ENCODE data around the gene AGGF1. TPM values are rescaled to one million over a fixed set of nuclear protein-coding genes. Genes with fewer than 3 reads are reported as not detected.

AGGF1 gene, protein sequence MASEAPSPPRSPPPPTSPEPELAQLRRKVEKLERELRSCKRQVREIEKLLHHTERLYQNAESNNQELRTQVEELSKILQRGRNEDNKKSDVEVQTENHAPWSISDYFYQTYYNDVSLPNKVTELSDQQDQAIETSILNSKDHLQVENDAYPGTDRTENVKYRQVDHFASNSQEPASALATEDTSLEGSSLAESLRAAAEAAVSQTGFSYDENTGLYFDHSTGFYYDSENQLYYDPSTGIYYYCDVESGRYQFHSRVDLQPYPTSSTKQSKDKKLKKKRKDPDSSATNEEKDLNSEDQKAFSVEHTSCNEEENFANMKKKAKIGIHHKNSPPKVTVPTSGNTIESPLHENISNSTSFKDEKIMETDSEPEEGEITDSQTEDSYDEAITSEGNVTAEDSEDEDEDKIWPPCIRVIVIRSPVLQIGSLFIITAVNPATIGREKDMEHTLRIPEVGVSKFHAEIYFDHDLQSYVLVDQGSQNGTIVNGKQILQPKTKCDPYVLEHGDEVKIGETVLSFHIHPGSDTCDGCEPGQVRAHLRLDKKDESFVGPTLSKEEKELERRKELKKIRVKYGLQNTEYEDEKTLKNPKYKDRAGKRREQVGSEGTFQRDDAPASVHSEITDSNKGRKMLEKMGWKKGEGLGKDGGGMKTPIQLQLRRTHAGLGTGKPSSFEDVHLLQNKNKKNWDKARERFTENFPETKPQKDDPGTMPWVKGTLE
- 15.7 TPM for total RNA-seq (ENCODE audit: unreplicated experiment)
- long read RNA-seq, partial matches to known transcripts: 13 of 16 reads
- long read RNA-seq, other reads (novel, unspliced or antisense): 2 of 16 reads

DNA sequence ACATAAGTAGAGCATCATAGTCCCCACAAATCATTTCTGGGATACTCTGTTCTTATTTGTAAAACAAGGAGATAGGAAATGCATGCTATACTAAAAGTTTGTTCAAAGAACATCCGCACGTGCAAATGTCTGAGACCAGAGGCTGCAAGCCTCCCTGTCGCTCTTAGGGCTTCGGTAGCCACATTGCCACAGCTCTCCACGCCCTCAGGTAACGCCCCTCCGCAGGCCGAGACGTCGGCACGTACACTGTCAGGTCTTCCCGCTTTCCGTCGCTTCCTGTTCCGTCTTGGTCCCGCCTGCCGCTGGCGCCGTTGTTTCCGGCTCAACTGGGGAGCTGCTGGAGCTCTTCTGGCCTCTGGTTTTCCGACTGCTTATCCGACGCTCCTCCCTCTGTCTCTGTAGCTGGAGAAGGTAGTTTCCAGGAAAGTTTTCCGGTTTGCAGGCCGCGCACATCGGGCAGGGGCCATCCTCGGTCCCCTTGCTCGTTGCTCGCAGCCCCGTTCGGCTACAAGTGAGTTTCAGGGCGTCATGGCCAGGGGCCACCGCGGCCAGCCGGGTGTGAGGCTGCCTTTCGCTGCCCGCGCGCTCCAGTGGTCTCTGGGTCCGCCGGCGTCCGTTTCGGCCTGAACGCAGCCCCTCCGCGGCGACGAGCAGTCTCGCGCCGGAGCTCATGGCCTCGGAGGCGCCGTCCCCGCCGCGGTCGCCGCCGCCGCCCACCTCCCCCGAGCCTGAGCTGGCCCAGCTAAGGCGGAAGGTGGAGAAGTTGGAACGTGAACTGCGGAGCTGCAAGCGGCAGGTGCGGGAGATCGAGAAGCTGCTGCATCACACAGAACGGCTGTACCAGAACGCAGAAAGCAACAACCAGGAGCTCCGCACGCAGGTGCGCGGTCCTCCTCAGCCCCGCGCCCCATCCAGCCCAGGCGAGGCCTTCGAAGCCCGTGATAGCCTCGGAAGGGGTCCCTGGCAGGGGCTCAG is at the start of gene AGGF1:
Gene AGGF1 (plus strand): TSS at position 308 of the 975 bp plus-strand sequence. CDS start 363 bp downstream, at position 671.
- DNase-seq: peak; percentile 89
- Mint-ChIP-seq H3K27ac (ENCODE audit: unreplicated experiment) (peak within 1 kb of the TSS; percentile 77), H3K27me3 (ENCODE audit: unreplicated experiment) (peaks cover 5% of the 10 kb centered on the region), H3K36me3 (ENCODE audit: unreplicated experiment) (peaks cover 18% of the 10 kb centered on the region), H3K4me3 (ENCODE audit: unreplicated experiment) (peak within 1 kb of the TSS; percentile 93), H3K9me3 (ENCODE audit: unreplicated experiment) (peaks cover 19% of the 10 kb centered on the region), H3K4me1 (ENCODE audit: low read depth, unreplicated experiment) (peaks cover 3% of the 10 kb centered on the region)
- TF ChIP-seq, protein P1, sequence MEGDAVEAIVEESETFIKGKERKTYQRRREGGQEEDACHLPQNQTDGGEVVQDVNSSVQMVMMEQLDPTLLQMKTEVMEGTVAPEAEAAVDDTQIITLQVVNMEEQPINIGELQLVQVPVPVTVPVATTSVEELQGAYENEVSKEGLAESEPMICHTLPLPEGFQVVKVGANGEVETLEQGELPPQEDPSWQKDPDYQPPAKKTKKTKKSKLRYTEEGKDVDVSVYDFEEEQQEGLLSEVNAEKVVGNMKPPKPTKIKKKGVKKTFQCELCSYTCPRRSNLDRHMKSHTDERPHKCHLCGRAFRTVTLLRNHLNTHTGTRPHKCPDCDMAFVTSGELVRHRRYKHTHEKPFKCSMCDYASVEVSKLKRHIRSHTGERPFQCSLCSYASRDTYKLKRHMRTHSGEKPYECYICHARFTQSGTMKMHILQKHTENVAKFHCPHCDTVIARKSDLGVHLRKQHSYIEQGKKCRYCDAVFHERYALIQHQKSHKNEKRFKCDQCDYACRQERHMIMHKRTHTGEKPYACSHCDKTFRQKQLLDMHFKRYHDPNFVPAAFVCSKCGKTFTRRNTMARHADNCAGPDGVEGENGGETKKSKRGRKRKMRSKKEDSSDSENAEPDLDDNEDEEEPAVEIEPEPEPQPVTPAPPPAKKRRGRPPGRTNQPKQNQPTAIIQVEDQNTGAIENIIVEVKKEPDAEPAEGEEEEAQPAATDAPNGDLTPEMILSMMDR (IDR thresholded peaks at IDR 0.05; ENCODE audit: partially characterized antibody, unreplicated experiment): no peak

DNA sequence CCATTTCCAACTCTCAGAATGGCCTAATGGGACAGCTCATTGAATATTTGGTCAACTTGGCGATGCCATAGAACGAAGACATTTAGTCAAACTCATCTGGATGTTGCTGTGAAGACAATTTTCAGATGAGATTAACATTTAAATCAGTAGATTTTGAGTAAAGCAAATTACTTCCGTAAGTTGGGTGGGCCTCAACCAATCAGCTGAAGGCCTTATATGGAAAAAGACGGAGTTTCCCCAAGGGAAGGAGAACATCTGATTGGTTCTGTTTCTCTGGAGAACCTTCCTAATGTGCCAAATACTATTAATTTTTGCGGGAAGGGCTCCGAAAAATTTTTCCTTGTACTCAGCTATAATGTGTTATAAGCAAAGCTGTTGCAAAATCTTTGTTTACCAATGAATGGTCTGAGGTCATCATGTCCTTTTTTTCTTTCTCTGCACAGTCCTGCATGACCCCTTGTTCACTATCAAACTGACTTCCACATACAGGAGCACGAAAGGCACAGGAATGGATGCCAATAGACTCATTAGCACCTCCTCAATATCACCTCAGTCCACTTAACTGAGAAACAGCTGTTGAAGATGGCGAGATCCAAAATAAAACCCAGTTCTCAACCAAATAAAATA is 49.6 kb upstream of the AGGF1 start:
- no peak overlapping the region for H3K4me3 Mint-ChIP-seq (ENCODE audit: unreplicated experiment)

DNA sequence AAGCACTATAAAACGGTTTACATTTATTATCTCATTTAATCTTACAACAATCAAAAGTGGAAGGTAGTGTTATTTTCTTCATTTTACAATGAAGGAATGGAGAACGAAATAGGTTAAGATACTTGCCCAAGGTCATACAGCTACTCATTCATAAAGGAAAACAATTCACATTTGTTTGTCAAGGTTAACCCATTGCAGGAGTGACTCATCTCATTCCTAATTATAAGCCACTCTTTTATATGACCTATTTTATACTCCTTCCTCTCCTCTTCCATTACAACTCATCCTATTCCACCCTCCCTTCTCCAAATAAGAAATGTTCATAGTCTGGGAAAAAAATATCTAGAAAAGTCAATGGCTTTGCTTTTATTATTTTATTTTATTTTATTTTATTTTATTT is 47.8 kb upstream of the AGGF1 start:
- no peaks in the 10 kb centered on the region for H3K27me3 Mint-ChIP-seq (ENCODE audit: unreplicated experiment)
- no peak overlapping the region for H3K4me3 Mint-ChIP-seq (ENCODE audit: unreplicated experiment)
- TF ChIP-seq, protein P1 (IDR thresholded peaks at IDR 0.05; ENCODE audit: partially characterized antibody, unreplicated experiment): no peak
- DNase-seq: no peak
- H3K9me3 Mint-ChIP-seq (ENCODE audit: unreplicated experiment): peaks cover 10% of the 10 kb centered on the region
- no peak overlapping the region for H3K27ac Mint-ChIP-seq (ENCODE audit: unreplicated experiment)
- peaks cover 7% of the 10 kb centered on the region for H3K4me1 Mint-ChIP-seq (ENCODE audit: low read depth, unreplicated experiment)
- H3K36me3 Mint-ChIP-seq (ENCODE audit: unreplicated experiment): no peaks in the 10 kb centered on the region

More for the DNA sequence above, 49.6 kb upstream of the AGGF1 start:
- Mint-ChIP-seq H3K9me3 (ENCODE audit: unreplicated experiment) (peaks cover 6% of the 10 kb centered on the region), H3K27me3 (ENCODE audit: unreplicated experiment) (no peaks in the 10 kb centered on the region), H3K36me3 (ENCODE audit: unreplicated experiment) (no peaks in the 10 kb centered on the region), H3K4me1 (ENCODE audit: low read depth, unreplicated experiment) (no peaks in the 10 kb centered on the region), H3K27ac (ENCODE audit: unreplicated experiment) (no peak overlapping the region)
- TF ChIP-seq, protein P1 (IDR thresholded peaks at IDR 0.05; ENCODE audit: partially characterized antibody, unreplicated experiment): no peak
- no peak for DNase-seq

DNA sequence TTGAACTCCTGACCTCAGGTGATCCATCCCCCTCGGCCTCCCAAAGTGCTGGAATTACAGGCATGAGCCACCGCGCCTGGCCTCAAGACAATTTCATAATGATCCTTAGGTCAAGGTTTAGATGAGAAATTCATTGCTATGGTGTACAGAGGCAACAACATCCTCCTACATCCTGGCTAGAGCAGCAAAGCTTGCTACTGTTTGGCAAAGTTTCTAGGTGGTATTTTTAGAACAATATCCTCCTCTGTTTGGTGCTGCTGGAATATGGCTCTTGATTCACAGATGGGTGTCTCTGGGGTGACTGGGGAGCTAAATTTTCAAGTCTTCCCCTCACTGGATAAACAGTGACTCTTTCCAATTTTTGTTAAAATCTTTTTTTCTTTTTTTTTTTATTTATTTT is 46.7 kb upstream of the AGGF1 start:
- Mint-ChIP-seq H3K27ac (ENCODE audit: unreplicated experiment) (peak overlapping the region; percentile 83), H3K4me1 (ENCODE audit: low read depth, unreplicated experiment) (peaks cover 9% of the 10 kb centered on the region), H3K27me3 (ENCODE audit: unreplicated experiment) (no peaks in the 10 kb centered on the region), H3K4me3 (ENCODE audit: unreplicated experiment) (no peak overlapping the region), H3K9me3 (ENCODE audit: unreplicated experiment) (peaks cover 10% of the 10 kb centered on the region), H3K36me3 (ENCODE audit: unreplicated experiment) (no peaks in the 10 kb centered on the region)
- DNase-seq: no peak
- TF ChIP-seq, protein P1 (IDR thresholded peaks at IDR 0.05; ENCODE audit: partially characterized antibody, unreplicated experiment): no peak

Measured in glutamatergic neuron (in vitro differentiated cells).